Mucosa of descending colon (tissue), 3 donors: ENCODE data around the gene HRK. TPM values are rescaled to one million over a fixed set of nuclear protein-coding genes. Genes with fewer than 3 reads are reported as not detected.

ENCODE experiments used
- ATAC-seq: fragments of 200-7000 bp; cut with Tn5 transposase; one replicate; pipeline ENCODE4 v1.9.1; 2020; ENCODE audit warnings: mild to moderate bottlenecking, moderate library complexity
- DNase-seq, 3 donors: peaks; one replicate each; pipeline ENCODE4 v3.0.0-alpha.2; 2020
- H3K36me3 ChIP-seq: fragments of 200-600 bp; one replicate; pipeline ENCODE4 v1.8.0; 2021; ENCODE audit warnings: low read depth, mild to moderate bottlenecking
- H3K4me1 ChIP-seq: fragments of 200-600 bp; one replicate; pipeline ENCODE4 v1.8.0; 2021; ENCODE audit warnings: low read depth, mild to moderate bottlenecking
- H3K4me3 ChIP-seq: fragments of 200-600 bp; one replicate; pipeline ENCODE4 v1.8.0; 2021; ENCODE audit warnings: mild to moderate bottlenecking
- H3K9me3 ChIP-seq: fragments of 200-600 bp; one replicate; pipeline ENCODE4 v1.8.0; 2021; ENCODE audit warnings: mild to moderate bottlenecking
- CTCF ChIP-seq: fragments of 200-600 bp; IDR thresholded peaks from one replicate; pipeline ENCODE4 v1.8.0; 2022; ENCODE audit warnings: antibody characterized with exemption, mild to moderate bottlenecking
- intact Hi-C, 2 donors: fragments of 100-400 bp; cut with DNase I in 1 of 2; cut with micrococcal nuclease in 1 of 2; formaldehyde crosslinking; loops; one replicate each; pipeline versions ENCODE4 v1.11.0 to v1.11.1; 2022; cut with DNase I, micrococcal nuclease
- total RNA-seq, 3 donors: library from RNA; stranded (reverse); fragmentation: NEBNext Ultra II Directional in 2 of 3; extraction: Animal tissue kit (Norgen Biotek cat#: 25700) in 2 of 3; gene quantifications; one replicate each; pipeline versions ENCODE4 v1.2.1 to v1.2.4, GENCODE V29; 2021 to 2023
- donor health status: DM: no; HTN: no; CAD: no; lungs with moderate emphysema.
- donor health status: DM: no; HTN: no; CAD: no.
- donor health status: DM: no; HTN: yes; CAD: no.

HRK gene
- total RNA-seq, 3 donors from 2014 or later = 0.22 to 1.0 (median 0.25) TPM

- intact Hi-C loops = no loop called here
- Histone ChIP-seq H3K9me3 (no peaks in the 10 kb centered on the region), H3K4me3 (no peak overlapping the region), H3K4me1 (peaks cover 13% of the 10 kb centered on the region), H3K36me3 (no peaks in the 10 kb centered on the region)
- TF ChIP-seq CTCF = no peak
- DNase-seq (no peak), ATAC-seq (no peak)
Observed at GRCh38 chr12:116853507-116853906, 27.7 kb downstream of the HRK start.

GRCh38 chr12:116852303-116852702 is 28.9 kb downstream of the HRK start:
- no peaks in the 10 kb centered on the region for H3K9me3 ChIP-seq
- no peak overlapping the region for H3K4me3 ChIP-seq
- DNase-seq (no peak), ATAC-seq (no peak)
- peaks cover 13% of the 10 kb centered on the region for H3K4me1 ChIP-seq
- intact Hi-C loops = no loop called here
- no peak for TF ChIP-seq CTCF
- H3K36me3 ChIP-seq = no peaks in the 10 kb centered on the region

- no peak for DNase-seq
- H3K4me3 ChIP-seq = no peak overlapping the region
- H3K4me1 ChIP-seq = no peaks in the 10 kb centered on the region
- no peaks in the 10 kb centered on the region for H3K9me3 ChIP-seq
- ATAC-seq = no peak
- intact Hi-C loops = no loop called here
- TF ChIP-seq CTCF = no peak
- H3K36me3 ChIP-seq = no peaks in the 10 kb centered on the region
Observed at GRCh38 chr12:116849216-116849615, 32.0 kb downstream of the HRK start.

GRCh38 chr12:116843085-116843484 is 38.2 kb downstream of the HRK start:
- Histone ChIP-seq H3K9me3 (no peaks in the 10 kb centered on the region), H3K36me3 (no peaks in the 10 kb centered on the region), H3K4me1 (no peaks in the 10 kb centered on the region), H3K4me3 (no peak overlapping the region)
- no peak for TF ChIP-seq CTCF
- DNase-seq = no peak
- intact Hi-C loops = no loop called here
- ATAC-seq = no peak

- no peak for TF ChIP-seq CTCF
- H3K9me3 ChIP-seq = no peaks in the 10 kb centered on the region
- intact Hi-C loops = no loop called here
Observed at GRCh38 chr12:116839287-116839830, 41.9 kb downstream of the HRK start.

GRCh38 chr12:116838365-116838764 is 42.9 kb downstream of the HRK start:
- ATAC-seq (no peak), DNase-seq (no peak)
- H3K4me3 ChIP-seq = no peak overlapping the region
- H3K9me3 ChIP-seq = no peaks in the 10 kb centered on the region
- intact Hi-C loops = no loop called here
- TF ChIP-seq CTCF = no peak
- H3K4me1 ChIP-seq = no peaks in the 10 kb centered on the region
- H3K36me3 ChIP-seq = no peaks in the 10 kb centered on the region

More at GRCh38 chr12:116839287-116839830, 41.9 kb downstream of the HRK start:
- ATAC-seq = no peak
- Histone ChIP-seq H3K36me3 (no peaks in the 10 kb centered on the region), H3K4me3 (no peak overlapping the region), H3K4me1 (no peaks in the 10 kb centered on the region)
- no peak for DNase-seq
